Thyroid gland (tissue), 4 donors: ENCODE results near the gene MYD88. TPM values are rescaled to one million over a fixed set of nuclear protein-coding genes. Genes with fewer than 3 reads are reported as not detected.
"Not testable (repeated sequence)": the region's sequence is repeated elsewhere in the genome, so short reads cannot be mapped to it uniquely, and the experiment has no call there.

Experiments
- DNase-seq, 2 donors: peaks; one replicate each; pipeline ENCODE4 v3.0.0-alpha.2; 2019
- H3K27ac ChIP-seq, 3 donors: fragments of 200-600 bp; sonication (generic); 1 replicate in 2 of 3; 2 replicates in 1 of 3; pipeline ENCODE4 v1.5.1; 2016 to 2019; ENCODE audit warnings: mild to moderate bottlenecking in 1 of 3, moderate library complexity in 1 of 3
- H3K27me3 ChIP-seq: fragments of 200-600 bp; sonication (generic); one replicate; pipeline ENCODE4 v1.5.1; 2019
- H3K36me3 ChIP-seq, 2 donors: fragments of 200-600 bp; sonication (generic); one replicate each; pipeline ENCODE4 v1.5.1; 2016 to 2019
- H3K4me1 ChIP-seq, 2 donors: fragments of 200-600 bp; sonication (generic); one replicate each; pipeline ENCODE4 v1.5.1; 2017 to 2019
- H3K4me3 ChIP-seq, 3 donors: fragments of 200-600 bp; sonication (generic); replicated peaks in 1 of 3; 1 replicate in 2 of 3; 2 replicates in 1 of 3; pipeline ENCODE4 v1.5.1; 2016; ENCODE audit warnings: mild to moderate bottlenecking in 1 of 3
- H3K9me3 ChIP-seq: fragments of 200-600 bp; sonication (generic); one replicate; pipeline ENCODE4 v1.5.1; 2017
- POLR2A ChIP-seq, 2 donors: fragments of 450-650 bp; IDR thresholded peaks; one replicate each; pipeline ENCODE4 v1.6.1; 2017; ENCODE audit warnings: antibody characterized with exemption in 2 of 2, mild to moderate bottlenecking in 2 of 2, moderate library complexity in 1 of 2
- WGBS, 2 donors: methylation state at CpG; one replicate each; pipeline ENCODE4 v1.1.5; 2017; 5-methylcytosine and 5-hydroxymethylcytosine counted together
- intact Hi-C: fragments of 100-400 bp; cut with DNase I; formaldehyde crosslinking; loops from one replicate; pipeline ENCODE4 v1.15.1; 2023
- total RNA-seq, 4 donors: library from RNA; depleted of rRNA; stranded (reverse); fragments of >200 nt; gene quantifications; one replicate each; pipeline ENCODE4 v1.2.3, GENCODE V29; 2016
- TF ChIP-seq, protein P1 (sequence below), 6 experiments: fragments of 200-600 bp in 3 of 6; fragments of 450-650 bp in 3 of 6; sonication (generic) in 3 of 6; IDR thresholded peaks; one replicate each; pipeline ENCODE4 v1.5.1; 2016 to 2019; ENCODE audit warnings: antibody characterized with exemption in 6 of 6, mild to moderate bottlenecking in 2 of 6, inconsistent platforms in 1 of 6, moderate library complexity in 1 of 6

MYD88 gene
- total RNA-seq, 4 donors from 2014 or later = 18.0 to 23.8 (median 20.2) TPM

DNA sequence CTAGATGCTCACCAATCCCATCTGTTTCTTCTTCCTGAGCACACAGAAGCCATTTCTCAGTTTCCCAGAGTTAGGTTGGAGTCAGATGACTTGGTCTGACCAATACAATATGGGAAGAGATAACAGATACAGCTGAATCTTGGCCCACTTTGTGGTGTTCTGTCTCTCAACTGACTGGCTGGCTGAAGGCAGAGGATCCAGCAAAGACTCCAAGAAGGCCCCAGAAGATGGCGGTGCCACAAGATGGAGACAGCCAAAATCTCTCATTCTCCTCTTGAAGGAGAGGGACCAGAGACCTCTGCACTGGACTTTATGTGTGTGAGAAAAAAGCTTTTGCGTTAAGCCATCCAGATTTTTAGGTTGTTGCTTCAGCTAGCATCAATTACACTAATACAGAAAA lies 18.7 kb downstream of the MYD88 start:
- no peak for TF ChIP-seq POLR2A (IDR thresholded peaks at IDR 0.05)
- TF ChIP-seq, protein P1, sequence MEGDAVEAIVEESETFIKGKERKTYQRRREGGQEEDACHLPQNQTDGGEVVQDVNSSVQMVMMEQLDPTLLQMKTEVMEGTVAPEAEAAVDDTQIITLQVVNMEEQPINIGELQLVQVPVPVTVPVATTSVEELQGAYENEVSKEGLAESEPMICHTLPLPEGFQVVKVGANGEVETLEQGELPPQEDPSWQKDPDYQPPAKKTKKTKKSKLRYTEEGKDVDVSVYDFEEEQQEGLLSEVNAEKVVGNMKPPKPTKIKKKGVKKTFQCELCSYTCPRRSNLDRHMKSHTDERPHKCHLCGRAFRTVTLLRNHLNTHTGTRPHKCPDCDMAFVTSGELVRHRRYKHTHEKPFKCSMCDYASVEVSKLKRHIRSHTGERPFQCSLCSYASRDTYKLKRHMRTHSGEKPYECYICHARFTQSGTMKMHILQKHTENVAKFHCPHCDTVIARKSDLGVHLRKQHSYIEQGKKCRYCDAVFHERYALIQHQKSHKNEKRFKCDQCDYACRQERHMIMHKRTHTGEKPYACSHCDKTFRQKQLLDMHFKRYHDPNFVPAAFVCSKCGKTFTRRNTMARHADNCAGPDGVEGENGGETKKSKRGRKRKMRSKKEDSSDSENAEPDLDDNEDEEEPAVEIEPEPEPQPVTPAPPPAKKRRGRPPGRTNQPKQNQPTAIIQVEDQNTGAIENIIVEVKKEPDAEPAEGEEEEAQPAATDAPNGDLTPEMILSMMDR (IDR thresholded peaks at IDR 0.05) = no peak
- Histone ChIP-seq H3K27ac (no peak overlapping the region), H3K36me3 (no peaks in the 10 kb centered on the region), H3K4me3 (no peak overlapping the region), H3K4me1 (peaks cover 0 to 10% of the 10 kb centered on the region in 2 donors), H3K27me3 (no peaks in the 10 kb centered on the region), H3K9me3 (no peaks in the 10 kb centered on the region)
- 97% methylated on average over 2 of the region's 2 CpGs for WGBS, 2 donors
- intact Hi-C loops = no loop called here
- DNase-seq = no peak

DNA sequence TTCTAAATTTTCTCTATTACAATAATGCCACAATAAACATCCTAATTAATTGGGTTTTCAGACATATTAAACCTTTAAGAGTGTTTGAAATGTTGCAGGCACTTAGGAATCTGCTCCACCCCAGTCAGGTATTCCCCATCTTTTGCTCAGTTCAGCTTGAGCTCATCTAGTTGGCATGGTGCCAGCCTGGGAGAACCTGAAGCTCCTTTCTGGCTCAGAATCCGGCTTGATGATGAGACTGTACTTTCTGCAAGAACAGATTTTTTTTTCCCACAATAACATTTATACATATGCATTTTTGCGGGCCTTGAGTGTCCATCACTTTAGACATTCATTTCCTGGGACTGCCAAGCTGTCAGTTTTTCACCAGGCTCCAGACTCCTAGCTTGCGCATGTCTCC lies 19.1 kb downstream of the MYD88 start:
- Histone ChIP-seq H3K4me1 (peaks cover 0 to 10% of the 10 kb centered on the region in 2 donors), H3K27me3 (no peaks in the 10 kb centered on the region), H3K4me3 (no peak overlapping the region), H3K9me3 (no peaks in the 10 kb centered on the region), H3K27ac (no peak overlapping the region), H3K36me3 (no peaks in the 10 kb centered on the region)
- TF ChIP-seq, protein P1 (IDR thresholded peaks at IDR 0.05) = no peak
- no peak for TF ChIP-seq POLR2A (IDR thresholded peaks at IDR 0.05)
- intact Hi-C loops = no loop called here
- WGBS, 2 donors = 71 to 77% methylated on average over 3 of the region's 3 CpGs
- DNase-seq = peak; percentile 66 to 75

DNA sequence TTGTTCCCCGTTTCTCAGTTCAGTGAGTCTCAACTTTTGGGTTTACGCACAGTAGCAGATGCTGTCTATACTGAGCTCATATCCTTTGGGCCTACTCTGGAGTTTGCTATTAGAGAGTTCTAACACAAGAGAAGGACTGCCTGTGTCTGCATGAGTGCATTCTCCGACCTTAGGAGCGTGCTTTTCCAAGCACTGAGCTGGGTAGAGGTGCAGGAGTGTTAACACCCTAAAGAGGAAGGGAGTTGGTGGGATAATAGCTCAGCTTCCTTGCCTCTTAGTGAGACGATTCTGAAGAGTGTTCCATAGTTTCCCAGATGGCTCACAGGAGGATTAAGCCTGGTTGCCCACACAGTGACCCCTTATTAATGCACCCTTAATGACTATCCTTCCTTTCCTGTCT lies 20.0 kb downstream of the MYD88 start:
- H3K9me3 ChIP-seq = no peaks in the 10 kb centered on the region
- WGBS, 2 donors = 64 to 75% methylated on average over 5 of the region's 5 CpGs

DNA sequence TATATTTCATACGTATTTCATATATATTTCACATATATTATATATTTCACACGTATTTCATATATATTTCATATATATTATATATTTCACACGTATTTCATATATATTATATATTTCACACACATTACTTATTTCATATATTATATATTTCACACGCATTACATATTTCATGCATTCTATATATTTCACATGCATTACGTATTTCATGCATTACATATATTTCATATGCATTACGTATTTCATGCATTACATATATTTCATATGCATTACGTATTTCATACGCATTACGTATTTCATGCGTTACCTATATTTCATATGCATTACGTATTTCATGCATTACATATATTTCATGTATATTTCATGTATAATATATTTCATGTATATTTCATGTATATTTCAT lies 22.2 kb downstream of the MYD88 start:
- H3K27me3 ChIP-seq, H3K9me3 ChIP-seq, H3K36me3 ChIP-seq, intact Hi-C loops, H3K4me3 ChIP-seq, DNase-seq, H3K27ac ChIP-seq: not testable (repeated sequence)
- H3K4me1 ChIP-seq = peaks cover 17 to 19% of the 10 kb centered on the region in 2 donors
- WGBS, 2 donors = 94 to 95% methylated on average over 11 of the region's 11 CpGs

More for the DNA sequence above, 20.0 kb downstream of the MYD88 start:
- peaks cover 8 to 15% of the 10 kb centered on the region in 2 donors for H3K4me1 ChIP-seq
- TF ChIP-seq, protein P1 (IDR thresholded peaks at IDR 0.05) = no peak
- TF ChIP-seq POLR2A (IDR thresholded peaks at IDR 0.05) = no peak
- H3K27me3 ChIP-seq = no peaks in the 10 kb centered on the region
- no peak overlapping the region for H3K27ac ChIP-seq
- DNase-seq = no peak
- intact Hi-C loops = no loop called here
- H3K36me3 ChIP-seq = no peaks in the 10 kb centered on the region
- no peak overlapping the region for H3K4me3 ChIP-seq

DNA sequence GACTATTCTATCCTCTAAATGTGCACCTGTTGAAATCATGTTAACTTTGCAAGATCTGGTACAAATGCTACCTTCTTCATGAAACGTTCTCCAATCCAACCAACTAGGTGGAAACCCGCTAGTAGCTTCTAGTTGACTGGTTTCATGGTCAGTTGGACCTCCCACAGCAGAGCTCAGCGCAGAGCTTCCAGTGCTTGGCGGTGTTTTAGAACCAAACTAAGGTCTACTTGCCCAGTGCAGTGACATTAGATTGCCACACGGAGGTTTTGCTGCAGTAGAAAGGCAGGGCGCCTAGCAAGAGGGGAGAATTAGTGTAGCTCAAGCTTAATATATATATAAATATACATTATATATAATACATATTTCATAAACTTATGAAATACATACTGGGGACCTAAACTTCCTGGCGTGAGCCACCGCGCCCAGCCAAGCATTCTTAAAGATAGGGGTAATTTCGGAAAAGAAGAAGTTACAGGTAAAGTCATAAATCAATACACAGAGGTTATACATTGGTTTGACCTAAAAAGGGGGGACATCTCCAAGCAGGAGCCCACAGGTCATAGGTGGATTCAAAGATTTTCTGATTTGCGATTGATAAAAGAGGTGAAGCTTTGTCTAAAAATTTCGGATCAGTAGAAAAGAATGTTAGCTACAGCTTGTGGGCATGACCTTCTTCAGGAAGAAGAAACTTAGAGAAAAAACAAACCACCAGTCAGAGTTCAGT lies 24.8 kb downstream of the MYD88 start:
- TF ChIP-seq POLR2A (IDR thresholded peaks at IDR 0.05) = no peak
- TF ChIP-seq, protein P1 (IDR thresholded peaks at IDR 0.05) = no peak
- Histone ChIP-seq H3K9me3 (no peaks in the 10 kb centered on the region), H3K4me1 (peaks cover 27 to 30% of the 10 kb centered on the region in 2 donors), H3K27ac (peak overlapping the region in 2 of 3 donors; percentile 96 to 97), H3K4me3 (no peak overlapping the region), H3K36me3 (no peaks in the 10 kb centered on the region), H3K27me3 (no peaks in the 10 kb centered on the region)
- no peak for DNase-seq
- WGBS, 2 donors = 86% methylated on average over 12 of the region's 12 CpGs
- intact Hi-C loops = no loop called here
